Measurements from ENCODE around the gene CELSR1. TPM values are rescaled to one million over a fixed set of nuclear protein-coding genes. Genes with fewer than 3 reads are reported as not detected.

CELSR1 gene
- total and polyA plus RNA-seq, 2 of the 13 experiments (the other 11 are each of a cell fraction or from before 2014, with no cell fraction given), result 0.78 to 1.8 TPM

- TF ChIP-seq, protein P1, sequence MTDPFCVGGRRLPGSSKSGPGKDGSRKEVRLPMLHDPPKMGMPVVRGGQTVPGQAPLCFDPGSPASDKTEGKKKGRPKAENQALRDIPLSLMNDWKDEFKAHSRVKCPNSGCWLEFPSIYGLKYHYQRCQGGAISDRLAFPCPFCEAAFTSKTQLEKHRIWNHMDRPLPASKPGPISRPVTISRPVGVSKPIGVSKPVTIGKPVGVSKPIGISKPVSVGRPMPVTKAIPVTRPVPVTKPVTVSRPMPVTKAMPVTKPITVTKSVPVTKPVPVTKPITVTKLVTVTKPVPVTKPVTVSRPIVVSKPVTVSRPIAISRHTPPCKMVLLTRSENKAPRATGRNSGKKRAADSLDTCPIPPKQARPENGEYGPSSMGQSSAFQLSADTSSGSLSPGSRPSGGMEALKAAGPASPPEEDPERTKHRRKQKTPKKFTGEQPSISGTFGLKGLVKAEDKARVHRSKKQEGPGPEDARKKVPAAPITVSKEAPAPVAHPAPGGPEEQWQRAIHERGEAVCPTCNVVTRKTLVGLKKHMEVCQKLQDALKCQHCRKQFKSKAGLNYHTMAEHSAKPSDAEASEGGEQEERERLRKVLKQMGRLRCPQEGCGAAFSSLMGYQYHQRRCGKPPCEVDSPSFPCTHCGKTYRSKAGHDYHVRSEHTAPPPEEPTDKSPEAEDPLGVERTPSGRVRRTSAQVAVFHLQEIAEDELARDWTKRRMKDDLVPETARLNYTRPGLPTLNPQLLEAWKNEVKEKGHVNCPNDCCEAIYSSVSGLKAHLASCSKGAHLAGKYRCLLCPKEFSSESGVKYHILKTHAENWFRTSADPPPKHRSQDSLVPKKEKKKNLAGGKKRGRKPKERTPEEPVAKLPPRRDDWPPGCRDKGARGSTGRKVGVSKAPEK (CRISPR knock-in tag; IDR thresholded peaks at IDR 0.05; ENCODE audit: borderline replicate concordance), result peak; percentile 75; the same call in 1 of the 2 replicates
- TF ChIP-seq BRD4 (CRISPR knock-in tag; IDR thresholded peaks at IDR 0.05) (no peak), PHF8 (CRISPR knock-in tag; IDR thresholded peaks at IDR 0.05) (no peak; the same call in 1 of the 2 replicates), ZNF34 (CRISPR knock-in tag; IDR thresholded peaks at IDR 0.05; ENCODE audit: borderline replicate concordance) (no peak), MAFF (IDR thresholded peaks at IDR 0.05; ENCODE audit: low read depth, low read length) (no peak), SOX5 (CRISPR knock-in tag; IDR thresholded peaks at IDR 0.05; ENCODE audit: borderline replicate concordance) (peak; percentile 85), PHF21A (CRISPR knock-in tag; IDR thresholded peaks at IDR 0.05) (peak; percentile 5; the same call in 1 of the 2 replicates), ZNF850 (CRISPR knock-in tag; conservative IDR thresholded peaks at IDR 0.05) (no peak), PHF5A (CRISPR knock-in tag; IDR thresholded peaks at IDR 0.05; ENCODE audit: low read depth, unreplicated experiment) (peak; percentile 33), ZNF414 (CRISPR knock-in tag; IDR thresholded peaks at IDR 0.05) (peak; percentile 87), MIXL1 (CRISPR knock-in tag; IDR thresholded peaks at IDR 0.05) (0 out of 2 replicates have a peak, but pooled peaks have one; percentile 30), FOXP1 (IDR thresholded peaks at IDR 0.05) (peak; percentile 81), FOXP1 (CRISPR knock-in tag; IDR thresholded peaks at IDR 0.05) (peak; percentile 91), FOSL1 (CRISPR knock-in tag; IDR thresholded peaks at IDR 0.05; ENCODE audit: borderline replicate concordance) (peak; percentile 86; the same call in 1 of the 2 replicates), ZBTB1 (CRISPR knock-in tag; IDR thresholded peaks at IDR 0.05; ENCODE audit: borderline replicate concordance) (no peak), SAP130 (CRISPR knock-in tag; IDR thresholded peaks at IDR 0.05; ENCODE audit: low read depth) (peak; percentile 92), HBP1 (CRISPR knock-in tag; IDR thresholded peaks at IDR 0.05; ENCODE audit: low read depth) (peak; percentile 49; the same call in 1 of the 2 replicates), MEIS1 (CRISPR knock-in tag; IDR thresholded peaks at IDR 0.05; ENCODE audit: borderline replicate concordance) (0 out of 2 replicates have a peak, but pooled peaks have one; percentile 35)
- TF ChIP-seq, protein P2, sequence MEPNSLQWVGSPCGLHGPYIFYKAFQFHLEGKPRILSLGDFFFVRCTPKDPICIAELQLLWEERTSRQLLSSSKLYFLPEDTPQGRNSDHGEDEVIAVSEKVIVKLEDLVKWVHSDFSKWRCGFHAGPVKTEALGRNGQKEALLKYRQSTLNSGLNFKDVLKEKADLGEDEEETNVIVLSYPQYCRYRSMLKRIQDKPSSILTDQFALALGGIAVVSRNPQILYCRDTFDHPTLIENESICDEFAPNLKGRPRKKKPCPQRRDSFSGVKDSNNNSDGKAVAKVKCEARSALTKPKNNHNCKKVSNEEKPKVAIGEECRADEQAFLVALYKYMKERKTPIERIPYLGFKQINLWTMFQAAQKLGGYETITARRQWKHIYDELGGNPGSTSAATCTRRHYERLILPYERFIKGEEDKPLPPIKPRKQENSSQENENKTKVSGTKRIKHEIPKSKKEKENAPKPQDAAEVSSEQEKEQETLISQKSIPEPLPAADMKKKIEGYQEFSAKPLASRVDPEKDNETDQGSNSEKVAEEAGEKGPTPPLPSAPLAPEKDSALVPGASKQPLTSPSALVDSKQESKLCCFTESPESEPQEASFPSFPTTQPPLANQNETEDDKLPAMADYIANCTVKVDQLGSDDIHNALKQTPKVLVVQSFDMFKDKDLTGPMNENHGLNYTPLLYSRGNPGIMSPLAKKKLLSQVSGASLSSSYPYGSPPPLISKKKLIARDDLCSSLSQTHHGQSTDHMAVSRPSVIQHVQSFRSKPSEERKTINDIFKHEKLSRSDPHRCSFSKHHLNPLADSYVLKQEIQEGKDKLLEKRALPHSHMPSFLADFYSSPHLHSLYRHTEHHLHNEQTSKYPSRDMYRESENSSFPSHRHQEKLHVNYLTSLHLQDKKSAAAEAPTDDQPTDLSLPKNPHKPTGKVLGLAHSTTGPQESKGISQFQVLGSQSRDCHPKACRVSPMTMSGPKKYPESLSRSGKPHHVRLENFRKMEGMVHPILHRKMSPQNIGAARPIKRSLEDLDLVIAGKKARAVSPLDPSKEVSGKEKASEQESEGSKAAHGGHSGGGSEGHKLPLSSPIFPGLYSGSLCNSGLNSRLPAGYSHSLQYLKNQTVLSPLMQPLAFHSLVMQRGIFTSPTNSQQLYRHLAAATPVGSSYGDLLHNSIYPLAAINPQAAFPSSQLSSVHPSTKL (CRISPR knock-in tag; IDR thresholded peaks at IDR 0.05), result peak; percentile 63
Measured at GRCh38 chr22:46574993-46575910, 37.8 kb upstream of the CELSR1 start (continued).
